GM21825 (cell line): ENCODE results near the gene RFX4.

ENCODE experiments used
- ATAC-seq: cut with Tn5 transposase; IDR thresholded peaks from one replicate; pipeline ENCODE4 v1.9.1; 2021; ENCODE audit warnings: mild to moderate bottlenecking, moderate library complexity; ENCODE audit not compliant: unreplicated experiment

Gene RFX4

DNA sequence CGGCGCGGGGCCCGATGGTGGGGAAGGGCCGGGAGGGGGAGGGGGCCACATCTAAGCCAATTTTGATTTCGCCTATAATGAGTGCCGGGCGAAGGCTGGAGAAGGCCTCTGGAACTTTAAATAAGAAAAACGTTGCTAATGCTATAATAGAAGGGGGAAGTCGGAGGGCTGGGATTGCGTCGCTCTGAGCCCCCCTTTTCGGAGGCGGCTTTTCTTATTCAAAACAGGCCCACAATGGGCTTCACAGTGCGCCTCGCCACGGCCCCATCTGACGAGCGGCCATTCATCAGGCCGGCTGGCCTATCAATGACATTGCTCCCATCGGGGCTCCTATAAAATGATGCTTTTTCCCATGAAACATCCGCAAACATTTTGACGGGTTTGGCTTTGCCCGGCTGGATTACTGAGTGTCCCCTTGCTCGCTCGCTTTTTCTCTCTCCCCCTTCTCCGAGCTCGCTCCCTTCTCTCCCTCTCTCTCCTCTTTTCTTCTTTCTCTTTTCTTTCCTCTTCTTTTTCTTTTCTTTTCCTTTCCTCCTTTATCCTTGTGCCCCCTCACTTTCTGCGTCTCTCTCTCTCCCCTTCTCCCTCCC lies at the start of gene RFX4:
TSS of gene RFX4 (plus strand) at position 364 of the 590 bp plus-strand sequence. CDS start 317 bp downstream, outside the sequence.
- no peak for ATAC-seq

DNA sequence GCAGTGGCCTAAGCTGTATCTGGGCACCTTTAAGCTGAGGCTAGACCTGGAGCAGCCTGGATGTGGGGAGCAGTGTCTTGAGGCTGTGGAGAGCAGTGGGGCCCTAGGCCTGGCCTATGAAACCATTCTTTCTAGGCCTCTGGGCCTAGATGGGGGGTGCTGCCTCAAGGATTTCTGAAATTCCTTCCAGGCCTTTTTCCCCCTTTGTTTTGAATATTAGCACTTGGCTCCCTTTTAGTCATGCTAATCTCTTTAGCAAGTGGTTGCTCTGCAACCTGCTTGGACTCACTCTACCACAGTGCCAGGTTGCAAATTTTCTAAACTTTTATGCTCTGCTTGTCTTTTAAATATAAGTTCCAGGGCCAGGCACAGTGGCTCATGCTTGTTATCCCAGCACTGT lies 41.6 kb upstream of the RFX4 start:
- no peak for ATAC-seq

DNA sequence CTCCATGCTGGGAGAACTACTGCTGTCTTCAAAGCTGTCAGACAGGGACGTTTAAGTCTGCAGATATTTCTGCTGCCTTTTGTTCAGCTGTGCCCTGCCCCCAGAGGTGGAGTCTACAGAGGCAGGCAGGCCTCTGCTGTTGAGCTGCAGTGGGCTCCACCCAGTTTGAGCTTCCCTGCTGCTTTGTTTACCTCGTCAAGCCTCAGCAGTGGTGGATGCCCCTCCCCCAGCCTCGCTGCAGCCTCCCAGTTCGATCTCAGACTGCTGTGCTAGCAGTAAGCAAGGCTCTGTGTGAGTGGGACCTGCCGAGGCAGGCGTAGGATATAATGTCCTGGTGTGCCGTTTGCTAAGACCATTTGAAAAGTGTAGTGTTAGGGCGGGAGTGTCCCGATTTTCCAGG lies 31.4 kb upstream of the RFX4 start:
- no peak for ATAC-seq

DNA sequence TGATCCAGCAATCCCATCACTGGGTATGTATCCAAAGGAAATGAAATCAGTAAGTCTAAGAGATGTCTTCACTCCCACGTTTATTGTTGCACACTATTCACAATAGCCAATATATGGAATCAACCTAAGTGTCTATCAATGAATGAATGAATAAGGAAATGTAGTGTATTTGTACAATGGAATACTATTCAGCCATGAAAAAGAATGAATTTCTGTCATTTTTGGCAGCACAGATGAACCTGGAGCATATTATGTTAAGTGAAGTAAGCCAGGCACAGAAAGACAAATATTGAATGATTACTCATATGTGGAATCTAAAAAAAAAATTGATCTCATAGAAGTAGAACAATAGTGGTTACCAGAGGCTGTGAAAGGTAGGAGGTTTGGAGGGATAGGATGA lies 30.6 kb upstream of the RFX4 start:
- ATAC-seq, result no peak

DNA sequence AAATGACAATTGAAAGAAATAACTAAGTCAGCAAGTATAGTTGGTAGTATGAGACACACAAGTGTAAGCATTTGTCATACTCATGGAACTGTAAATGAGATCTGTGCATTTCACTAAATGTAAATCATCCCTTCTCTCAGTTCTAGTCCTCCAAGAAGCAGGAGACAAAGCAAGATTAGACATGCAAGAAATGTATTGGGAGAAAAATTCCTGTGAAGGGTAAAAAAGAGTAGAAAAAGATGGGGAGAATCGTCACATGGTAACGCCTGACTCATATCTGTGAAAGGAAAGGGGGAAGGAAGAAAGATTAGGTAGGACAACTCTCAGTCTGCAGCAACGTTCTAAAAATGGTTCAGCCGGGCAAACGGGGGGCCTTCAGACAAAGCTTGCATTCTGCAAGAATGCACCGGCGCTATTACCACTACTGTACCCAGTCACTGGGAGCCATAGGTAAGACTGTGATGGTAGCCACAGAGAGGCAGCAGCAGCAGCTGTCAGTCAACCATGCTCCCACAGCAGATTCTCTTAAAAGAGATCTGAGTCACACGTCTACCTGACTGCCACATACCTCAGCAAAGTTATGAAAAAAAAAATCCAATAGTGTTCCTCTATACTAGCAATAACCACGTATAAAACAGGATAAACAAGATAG lies 18.0 kb upstream of the RFX4 start:
- ATAC-seq, result no peak

DNA sequence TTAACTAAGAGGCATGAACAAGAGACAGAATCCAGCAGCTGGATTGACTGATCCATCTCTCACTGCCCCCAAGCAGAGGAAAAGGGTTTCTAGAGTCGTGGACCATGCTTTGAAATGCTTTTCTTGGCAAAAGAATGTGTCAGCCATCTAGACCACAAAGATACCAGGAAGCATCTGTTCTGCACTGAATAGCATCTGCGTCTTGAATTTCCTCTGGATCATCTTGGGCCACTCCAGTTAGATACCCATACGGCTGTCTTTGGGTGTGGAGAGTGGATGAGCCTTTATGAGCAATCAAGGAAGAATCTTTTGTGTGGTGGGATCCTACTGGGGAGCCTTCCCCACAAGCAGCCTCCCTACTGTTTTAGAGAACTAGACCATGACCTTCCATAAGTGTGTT lies 16.0 kb upstream of the RFX4 start:
- ATAC-seq, result no peak

DNA sequence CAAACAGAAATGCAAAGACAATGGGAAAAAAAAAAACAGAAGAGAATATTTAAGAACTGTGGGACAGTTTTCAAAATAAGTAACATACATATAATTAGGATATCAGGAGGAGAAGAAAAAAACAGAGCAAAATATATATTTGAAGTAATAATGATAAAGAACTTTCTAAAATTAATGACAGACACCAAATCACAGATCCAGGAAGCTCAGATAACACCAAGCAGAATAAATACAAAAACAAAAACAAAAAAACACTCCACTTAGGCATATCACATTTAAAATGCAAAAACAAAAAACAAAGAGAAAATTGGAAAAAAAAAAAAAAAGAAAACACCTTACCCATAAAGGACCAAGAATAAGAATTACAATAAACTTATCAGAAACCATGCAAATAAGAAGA lies 9.6 kb upstream of the RFX4 start:
- ATAC-seq, result no peak

DNA sequence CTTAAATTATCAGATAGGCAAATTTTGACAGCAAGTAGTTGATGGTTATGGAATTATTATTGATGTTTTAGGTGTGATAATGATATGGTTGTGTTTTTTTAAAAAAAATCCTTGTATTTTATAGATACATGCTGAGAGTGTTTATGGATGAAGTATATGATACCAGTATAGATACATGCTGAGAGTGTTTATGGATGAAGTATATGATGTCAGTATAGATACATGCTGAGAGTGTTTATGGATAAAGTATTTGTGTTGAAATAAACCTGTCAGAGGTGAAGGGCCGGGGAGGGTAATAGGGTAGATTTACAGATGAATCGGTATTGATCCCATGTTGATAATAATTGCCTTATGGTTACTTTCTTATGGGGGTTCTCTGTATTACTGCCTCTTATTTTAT lies 6.0 kb upstream of the RFX4 start:
- no peak for ATAC-seq

DNA sequence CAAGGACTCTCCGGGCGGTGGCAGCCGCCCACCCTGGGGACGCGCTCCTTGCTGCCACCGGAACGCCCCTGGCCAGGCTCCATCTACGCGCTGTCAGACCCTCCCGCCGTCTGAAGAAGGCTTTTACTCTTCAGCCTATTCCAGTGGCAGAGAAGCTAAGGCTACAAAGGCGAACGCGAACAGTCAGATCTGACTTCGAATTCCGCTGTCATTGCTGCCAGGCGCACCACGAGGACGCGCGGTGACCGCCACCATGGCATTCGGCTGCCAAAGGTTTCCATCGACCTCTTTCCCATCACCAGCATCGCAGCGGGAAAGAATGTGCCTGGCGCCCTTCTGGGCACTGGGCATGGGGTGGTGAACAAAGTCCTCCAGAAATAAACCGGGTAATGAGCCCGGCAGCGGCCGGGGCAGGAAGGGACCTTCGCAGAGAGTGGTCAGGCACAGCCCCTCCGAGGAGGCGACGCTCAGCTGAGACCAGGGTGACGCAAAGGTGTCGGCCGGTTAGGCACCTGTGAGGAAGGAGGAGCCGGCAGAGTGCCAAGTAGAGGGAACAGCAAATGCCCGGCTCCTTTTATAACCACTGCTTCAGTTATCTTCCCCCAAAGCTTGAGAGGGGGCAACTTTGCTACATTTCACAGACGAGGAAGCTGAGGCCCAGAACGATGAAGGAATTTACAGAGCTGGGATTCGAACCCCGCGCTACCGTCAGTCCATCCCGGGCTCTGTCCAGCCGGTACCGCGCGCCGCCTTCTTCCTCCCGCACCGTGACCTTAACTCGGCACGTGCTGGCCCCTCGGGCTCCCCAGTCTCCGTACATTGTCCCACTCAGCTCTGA lies 1.9 kb upstream of the RFX4 start:
- ATAC-seq, result no peak

DNA sequence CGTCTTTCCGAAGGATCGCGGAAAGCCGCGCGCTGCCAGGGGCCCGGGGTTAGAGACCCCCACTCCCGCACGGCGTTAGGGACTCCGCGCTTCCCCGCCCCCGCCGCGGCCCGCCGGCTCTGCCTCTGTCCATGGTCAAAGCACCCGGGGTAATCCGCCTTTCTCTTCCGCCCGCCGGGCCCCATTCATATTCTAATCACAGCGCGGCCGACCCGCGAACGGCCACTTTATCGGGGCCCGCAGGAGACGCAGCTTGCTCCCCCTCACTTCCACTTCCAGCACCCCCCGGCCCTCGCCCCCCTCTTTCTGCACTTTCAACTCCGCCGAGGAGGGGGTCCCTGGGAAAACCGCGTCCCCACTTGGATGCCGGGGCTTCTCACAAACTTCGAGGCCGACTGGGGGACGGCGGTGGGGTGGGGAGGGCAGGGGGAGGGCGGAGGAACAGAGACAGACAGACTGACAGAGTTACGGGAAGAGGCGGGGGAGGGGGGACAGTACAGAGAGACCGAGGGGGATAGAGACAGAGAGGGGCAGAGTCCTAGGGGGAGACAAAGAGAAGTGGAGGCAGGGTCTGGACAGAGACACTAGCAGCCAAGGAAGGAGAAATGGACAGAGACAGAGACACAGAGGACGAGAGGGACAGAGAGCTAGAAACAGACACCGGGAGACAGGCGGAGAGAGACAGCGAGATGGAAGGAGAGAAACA lies 1.1 kb upstream of the RFX4 start:
- ATAC-seq, result no peak

DNA sequence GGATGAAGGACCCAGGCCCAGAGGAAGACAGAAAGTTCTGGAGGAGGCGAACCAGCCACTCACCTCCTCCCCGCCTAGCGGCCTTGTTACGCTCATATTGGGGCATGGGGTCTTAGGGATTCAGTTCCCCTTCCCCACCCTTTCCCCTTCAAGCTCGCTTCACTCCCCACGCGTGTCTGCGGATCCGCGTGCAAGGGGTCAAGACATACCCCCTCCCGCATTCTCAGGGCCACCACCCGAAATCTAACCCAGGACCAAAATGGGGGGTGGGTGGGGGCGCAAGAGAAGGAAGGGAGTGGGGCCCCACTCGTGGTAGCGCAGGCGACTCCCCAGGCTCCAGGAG lies 584 bp upstream of the RFX4 start:
- no peak for ATAC-seq

DNA sequence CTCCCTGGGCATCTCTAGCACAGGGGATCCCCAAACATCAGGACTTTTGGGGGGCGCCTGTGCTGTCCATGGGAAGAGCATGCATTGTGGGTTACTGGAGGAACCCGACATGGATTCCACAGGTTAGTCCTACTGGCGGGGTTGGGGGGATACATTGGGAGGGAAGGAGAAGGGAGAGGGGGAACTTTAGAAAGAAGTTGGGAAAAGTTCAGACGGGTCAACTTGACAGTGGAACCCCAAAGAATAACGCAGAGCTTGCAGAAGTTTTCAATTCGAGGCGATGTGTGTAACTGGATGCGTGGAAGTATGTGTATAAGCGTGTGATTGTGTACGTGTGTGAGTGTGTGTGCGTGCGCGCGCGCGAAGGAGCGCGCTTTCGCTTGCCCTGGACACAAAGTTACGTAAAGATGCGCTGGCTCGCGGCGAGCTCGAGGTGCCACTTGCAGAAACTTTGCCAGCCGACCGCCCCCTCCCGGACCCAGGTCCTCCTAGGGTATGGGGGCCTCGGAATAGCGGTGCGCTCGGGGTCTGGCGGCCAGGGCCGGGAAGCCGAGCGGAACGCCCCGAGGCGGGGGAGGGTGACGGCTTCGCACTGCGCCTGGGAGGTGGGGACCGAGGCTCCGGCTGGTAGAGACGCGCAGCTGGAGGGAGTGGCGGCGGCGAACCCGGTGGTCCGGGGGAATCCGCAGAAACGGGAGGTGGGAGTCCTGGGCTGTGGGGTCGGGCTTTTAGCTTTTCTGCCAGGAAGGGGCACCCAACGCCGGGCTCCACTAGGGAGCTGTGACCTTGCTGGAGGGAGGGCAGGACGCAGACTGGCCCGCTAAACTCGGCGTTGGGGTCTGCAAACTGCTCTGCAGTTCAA lies 669 bp downstream of the RFX4 start:
- no peak for ATAC-seq

DNA sequence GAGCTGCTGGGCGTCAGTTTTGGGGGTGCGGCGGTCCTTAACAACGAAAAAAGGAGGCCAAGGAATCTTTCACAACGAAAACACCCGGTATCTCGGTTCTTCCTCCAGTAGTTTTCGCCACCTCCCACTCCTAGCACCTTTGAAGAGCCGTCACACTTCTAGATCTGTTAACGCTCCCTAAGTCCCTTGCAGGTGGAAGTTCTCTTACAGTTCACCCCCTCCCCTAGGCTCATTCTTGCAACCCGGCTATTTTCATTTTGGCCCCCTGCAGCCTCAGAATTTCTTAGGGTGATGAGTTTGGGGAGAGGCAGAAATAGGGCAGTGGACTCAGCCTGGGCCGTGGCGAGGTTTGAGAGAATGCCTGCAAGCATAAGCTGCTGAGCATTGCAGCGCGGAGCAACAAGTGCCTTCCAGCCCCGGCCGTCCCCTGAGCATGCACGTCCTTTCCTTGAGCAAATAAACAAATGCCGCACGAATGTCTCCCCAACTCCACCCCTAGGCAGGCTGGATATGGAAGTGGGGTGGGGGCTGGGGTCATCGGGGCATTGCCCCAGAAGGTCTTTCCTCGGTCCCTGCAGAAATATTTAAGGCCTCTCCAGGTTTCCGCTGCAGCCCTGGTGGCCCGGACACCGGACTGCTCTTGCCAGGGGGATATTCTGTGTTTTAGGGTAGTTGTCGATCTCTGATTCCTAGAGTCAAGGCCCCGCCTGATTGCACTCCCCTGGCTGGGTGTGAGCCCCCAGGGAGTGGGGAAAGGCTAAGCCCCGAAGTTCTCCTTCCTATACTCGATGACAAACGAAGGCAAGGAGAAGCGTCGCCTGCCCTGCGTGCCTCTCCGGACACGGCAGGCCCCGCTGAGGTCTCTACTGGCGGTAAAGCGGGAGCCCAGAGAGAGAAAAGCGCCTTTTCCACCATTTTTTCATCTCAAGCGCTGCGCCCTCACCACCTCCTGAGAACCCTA lies 1.6 kb downstream of the RFX4 start:
- ATAC-seq, result no peak

DNA sequence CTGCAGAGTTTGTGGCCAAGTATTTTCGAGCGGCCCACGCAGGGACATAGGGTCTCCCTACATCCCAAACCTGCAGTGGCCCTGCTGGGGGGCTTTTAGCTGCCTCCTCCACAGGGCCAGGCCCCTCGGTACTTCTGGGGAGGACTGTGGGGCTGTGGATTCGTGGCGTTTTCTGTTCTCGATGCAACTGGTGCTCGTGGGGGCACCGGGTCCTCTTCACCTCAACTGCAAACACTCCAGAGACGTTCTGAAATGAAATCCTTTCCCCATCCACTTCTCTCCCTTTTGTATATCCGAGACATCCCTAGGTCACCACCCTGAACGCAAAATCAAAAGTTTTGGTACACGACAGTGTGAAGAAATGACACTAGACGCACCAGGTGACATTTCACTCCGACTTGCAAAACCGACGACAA lies 2.3 kb downstream of the RFX4 start:
- ATAC-seq, result no peak

DNA sequence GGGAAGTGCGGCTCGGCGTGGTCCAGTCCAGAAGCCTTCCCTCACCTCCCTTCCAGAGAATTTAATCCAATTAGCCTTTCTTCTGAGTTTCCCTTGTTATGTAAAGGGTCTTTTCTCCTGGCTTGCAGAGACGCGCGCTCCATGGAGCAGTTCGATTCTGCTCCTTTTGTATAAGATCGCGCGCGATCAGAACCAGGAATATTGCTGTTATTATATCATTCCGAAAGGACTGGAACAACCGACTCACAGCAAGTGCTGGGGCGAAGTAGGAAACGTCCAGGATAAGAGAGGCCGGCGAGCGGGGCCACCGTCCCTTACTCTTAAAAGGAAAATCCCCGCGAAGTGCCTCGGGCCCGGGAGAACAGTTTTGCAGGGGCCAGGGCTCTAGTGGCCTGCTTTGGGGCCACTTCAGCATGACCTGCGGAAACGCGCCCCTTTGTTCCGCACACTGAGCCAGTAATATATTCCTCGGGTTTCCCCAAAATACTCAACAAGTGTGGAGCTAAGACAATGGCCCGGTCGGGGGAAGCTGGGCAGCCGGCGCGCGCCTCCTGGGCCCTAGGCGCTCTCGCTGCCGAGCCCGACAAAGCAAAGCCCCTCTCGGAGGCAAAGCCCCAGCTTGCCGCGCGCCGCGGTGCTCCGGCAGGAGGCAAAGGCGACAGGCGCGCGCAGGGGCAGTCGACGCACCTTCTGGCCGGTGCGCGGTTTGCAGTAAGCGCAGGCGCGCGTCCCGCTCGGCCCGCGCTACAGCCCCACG lies 2.9 kb downstream of the RFX4 start:
- no peak for ATAC-seq

DNA sequence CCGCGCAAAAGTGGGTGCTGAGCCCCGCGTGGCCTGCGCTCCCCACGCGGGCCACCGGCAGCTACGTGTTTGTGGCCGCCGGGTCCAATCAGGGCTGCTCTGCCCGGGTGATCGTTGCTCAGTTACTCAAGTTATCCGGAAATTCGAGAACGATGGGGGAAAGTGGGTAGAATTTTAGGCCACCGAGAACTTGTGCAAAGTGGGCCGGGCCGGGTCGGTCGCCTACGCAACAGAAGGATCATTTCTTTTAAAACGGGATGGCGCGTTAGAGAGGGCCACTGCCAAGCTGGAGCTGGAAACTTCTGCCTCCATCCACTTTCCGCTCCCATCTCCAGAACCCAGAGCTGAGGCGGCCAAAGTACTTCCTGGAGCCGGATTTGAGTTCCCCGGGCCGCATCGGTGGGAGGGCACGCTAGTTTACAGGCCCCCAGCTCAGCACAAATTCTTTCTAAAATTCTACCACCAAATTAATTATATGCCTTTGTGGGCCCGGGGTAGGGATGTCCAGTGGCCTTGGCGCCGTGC lies 3.5 kb downstream of the RFX4 start:
- no peak for ATAC-seq

DNA sequence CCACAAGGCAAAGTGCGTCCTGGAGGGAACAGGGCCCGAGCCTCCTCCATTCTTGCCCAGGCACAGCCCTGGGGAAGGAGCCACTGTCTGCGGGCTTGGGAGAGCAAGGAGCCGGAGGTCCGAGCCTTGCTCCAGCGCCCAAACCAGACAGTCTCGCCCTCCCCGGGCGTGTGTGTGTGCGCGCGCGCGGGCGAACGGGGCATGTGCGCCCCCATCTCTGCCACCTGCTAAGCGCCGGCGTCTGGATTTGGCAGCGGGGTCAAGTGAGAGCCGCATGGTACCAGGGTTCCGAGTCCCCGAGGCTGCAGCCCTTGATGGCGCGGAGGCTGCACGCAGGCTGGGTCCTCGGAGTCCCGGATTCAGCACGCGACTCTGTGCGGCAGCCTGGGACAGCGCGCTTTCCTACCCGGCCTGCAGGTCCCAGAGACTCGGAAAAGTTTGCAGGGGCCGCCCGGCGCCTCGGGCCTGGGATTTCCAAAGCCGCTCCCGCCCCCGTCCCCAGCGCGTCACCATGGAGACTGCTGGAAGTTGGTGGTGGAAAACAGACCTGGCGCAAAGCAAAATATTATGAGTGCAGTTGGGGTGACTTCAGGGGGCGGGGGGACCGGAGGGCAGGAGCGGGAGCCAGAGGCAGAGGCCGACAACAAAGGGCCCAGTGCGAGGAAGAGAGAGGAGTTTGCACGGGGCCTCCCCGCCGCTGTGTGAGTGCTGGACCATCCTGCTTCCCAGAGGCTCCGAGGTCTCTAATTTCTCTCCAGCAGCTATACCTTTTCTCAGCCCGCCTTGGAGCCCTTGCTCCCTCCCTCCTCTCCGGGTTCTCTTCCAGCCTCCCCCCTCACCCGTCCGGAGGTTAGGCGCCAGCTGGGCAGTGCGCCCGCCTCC lies 4.2 kb downstream of the RFX4 start:
- ATAC-seq, result no peak

DNA sequence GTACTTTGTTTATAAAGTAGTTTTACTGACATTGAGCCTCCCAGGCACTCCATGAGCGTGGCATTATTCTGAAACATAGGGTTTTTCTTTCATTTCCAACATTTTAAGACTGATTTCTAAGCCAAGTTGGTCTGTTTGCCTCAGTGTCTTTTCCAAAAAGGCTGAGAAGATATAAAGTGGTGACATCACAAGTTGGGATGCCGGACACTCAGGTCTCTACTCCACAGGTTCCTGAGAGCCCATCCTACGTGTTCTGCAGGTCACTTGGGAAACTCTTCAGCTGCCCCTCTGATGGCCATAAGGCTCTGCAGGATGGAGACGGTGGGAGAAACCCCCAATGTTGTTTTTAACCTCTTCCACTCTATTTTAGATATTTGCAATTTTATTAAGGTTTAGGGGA lies 6.0 kb downstream of the RFX4 start:
- no peak for ATAC-seq
